Ovary (tissue), 3 donors: ENCODE data around the gene ATXN1.

Experiments used
- CTCF ChIP-seq, 3 donors: fragments of 450-650 bp in 2 of 3; fragments of 200-600 bp in 1 of 3; IDR thresholded peaks; one replicate each; pipeline versions ENCODE4 v1.5.1 to v1.8.0; 2016 to 2022; ENCODE audit warnings: antibody characterized with exemption in 3 of 3, mild to moderate bottlenecking in 1 of 3
- EP300 ChIP-seq: sonication (generic); formaldehyde crosslinking; IDR thresholded peaks from one replicate; pipeline ENCODE4 v1.6.1; 2017; ENCODE audit warnings: antibody characterized with exemption
- POLR2A ChIP-seq: fragments of 450-650 bp; IDR thresholded peaks from one replicate; pipeline ENCODE4 v1.6.1; 2017; ENCODE audit warnings: antibody characterized with exemption, mild to moderate bottlenecking, moderate library complexity
- donor health status: DM: no; HTN: no; CAD: no.

- TF ChIP-seq CTCF (IDR thresholded peaks at IDR 0.05) (no peak), POLR2A (no peak), EP300 (no peak)
These were observed 205.7 kb downstream of the ATXN1 start for GRCh38 chr6:16555550-16555949.
